ENCODE measurements around the gene TBX1. TPM values are rescaled to one million over a fixed set of nuclear protein-coding genes. Genes with fewer than 3 reads are reported as not detected.

The TBX1 gene
- polyA plus RNA-seq, 1 experiment = not detected

- Histone ChIP-seq H3K4me3 (ENCODE audit: low read depth, low read length) (no peak overlapping the region), H3K27me3 (ENCODE audit: control insufficient read depth, insufficient read depth, low read length) (no peaks in the 10 kb centered on the region), H3K36me3 (ENCODE audit: control insufficient read depth, insufficient read depth, low read length) (no peaks in the 10 kb centered on the region; the same call in none of the 2 replicates)
- DNase-seq (ENCODE audit: low read depth) = no peak
- CTCF ChIA-PET = interaction anchor here (6.8 kb wide), 1 partner anchor 187 kb away, joined by 277 read pairs; no protein-coding TSS in a partner anchor
- no peak for TF ChIP-seq CTCF (IDR thresholded peaks at IDR 0.05; ENCODE audit: insufficient read depth, low read depth, low read length)
- POLR2A ChIA-PET = no interaction called here
Observed at GRCh38 chr22:19727310-19728150, 33.0 kb upstream of the TBX1 start.

- no peaks in the 10 kb centered on the region for H3K27me3 ChIP-seq (ENCODE audit: control insufficient read depth, insufficient read depth, low read length)
- H3K36me3 ChIP-seq (ENCODE audit: control insufficient read depth, insufficient read depth, low read length) = no peaks in the 10 kb centered on the region; the same call in none of the 2 replicates
- ChIA-PET CTCF (interaction anchor here (6.8 kb wide), 1 partner anchor 187 kb away, joined by 277 read pairs; no protein-coding TSS in a partner anchor), POLR2A (no interaction called here)
- no peak for TF ChIP-seq CTCF (IDR thresholded peaks at IDR 0.05; ENCODE audit: insufficient read depth, low read depth, low read length)
- DNase-seq (ENCODE audit: low read depth) = no peak
- H3K4me3 ChIP-seq (ENCODE audit: low read depth, low read length) = no peak overlapping the region
Observed at GRCh38 chr22:19728271-19728670, 32.3 kb upstream of the TBX1 start.

- ChIA-PET CTCF (interaction anchor here (2.7 to 6.8 kb wide), 2 partner anchors 186 to 214 kb away, joined by 13 to 277 read pairs; no protein-coding TSS in a partner anchor), POLR2A (no interaction called here)
- TF ChIP-seq CTCF (IDR thresholded peaks at IDR 0.05; ENCODE audit: insufficient read depth, low read depth, low read length) = no peak
- no peak overlapping the region for H3K4me3 ChIP-seq (ENCODE audit: low read depth, low read length)
- no peaks in the 10 kb centered on the region for H3K27me3 ChIP-seq (ENCODE audit: control insufficient read depth, insufficient read depth, low read length)
- DNase-seq (ENCODE audit: low read depth) = no peak
- H3K36me3 ChIP-seq (ENCODE audit: control insufficient read depth, insufficient read depth, low read length) = no peaks in the 10 kb centered on the region; the same call in 1 of the 2 replicates
Observed at GRCh38 chr22:19728836-19729235, 31.7 kb upstream of the TBX1 start.

GRCh38 chr22:19729507-19729906, 31.1 kb upstream of the TBX1 start:
- ChIA-PET CTCF (interaction anchor here (0.6 to 6.8 kb wide), 14 partner anchors 9 to 243 kb away, joined by 3 to 277 read pairs (median 12); no protein-coding TSS in a partner anchor), POLR2A (no interaction called here)
- Histone ChIP-seq H3K36me3 (ENCODE audit: control insufficient read depth, insufficient read depth, low read length) (no peaks in the 10 kb centered on the region; the same call in 1 of the 2 replicates), H3K27me3 (ENCODE audit: control insufficient read depth, insufficient read depth, low read length) (no peaks in the 10 kb centered on the region), H3K4me3 (ENCODE audit: low read depth, low read length) (no peak overlapping the region)
- no peak for DNase-seq (ENCODE audit: low read depth)
- TF ChIP-seq CTCF (IDR thresholded peaks at IDR 0.05; ENCODE audit: insufficient read depth, low read depth, low read length) = no peak

- no peak overlapping the region for H3K4me3 ChIP-seq (ENCODE audit: low read depth, low read length)
- no peak for DNase-seq (ENCODE audit: low read depth)
- no peaks in the 10 kb centered on the region for H3K27me3 ChIP-seq (ENCODE audit: control insufficient read depth, insufficient read depth, low read length)
- H3K36me3 ChIP-seq (ENCODE audit: control insufficient read depth, insufficient read depth, low read length) = no peaks in the 10 kb centered on the region
- TF ChIP-seq CTCF (IDR thresholded peaks at IDR 0.05; ENCODE audit: insufficient read depth, low read depth, low read length) = no peak
- ChIA-PET POLR2A (no interaction called here), CTCF (interaction anchor here (0.6 to 6.8 kb wide), 61 partner anchors 10 to 338 kb away, joined by 3 to 277 read pairs (median 5); partner anchors contain the start of genes GNB1L, RTL10, SEPTIN5 and TANGO2)
Observed at GRCh38 chr22:19730198-19730597, 30.4 kb upstream of the TBX1 start.

All from BJ (cell line).